MG63 (cell line): Measurements from ENCODE around the gene BLVRA. TPM values are rescaled to one million over a fixed set of nuclear protein-coding genes. Genes with fewer than 3 reads are reported as not detected.
"Not testable (repeated sequence)": the region's sequence is repeated elsewhere in the genome, so short reads cannot be mapped to it uniquely, and the experiment has no call there.

Source experiments
- DNase-seq: peaks from one replicate; pipeline ENCODE4 v3.0.0-alpha.2; 2020
- H3K27me3 ChIP-seq: fragments of 250-450 bp; sonication (Bioruptor Pico); 2 replicates; pipeline ENCODE4 v1.5.1; 2020; ENCODE audit warnings: mild to moderate bottlenecking, moderate library complexity
- H3K36me3 ChIP-seq: fragments of 250-450 bp; sonication (Bioruptor Pico); 2 replicates; pipeline ENCODE4 v1.5.1; 2020; ENCODE audit warnings: mild to moderate bottlenecking, moderate library complexity
- H3K4me3 ChIP-seq: fragments of 250-450 bp; sonication (Bioruptor Pico); 2 replicates; pipeline ENCODE4 v1.5.1; 2020; ENCODE audit warnings: mild to moderate bottlenecking, moderate library complexity
- H3K9me3 ChIP-seq: fragments of 250-450 bp; sonication (Bioruptor Pico); 2 replicates; pipeline ENCODE4 v1.5.1; 2020; ENCODE audit warnings: mild to moderate bottlenecking, moderate library complexity
- total RNA-seq: library from RNA; depleted of rRNA; stranded (reverse); fragments of >200 nt; shearing (Covaris generic); gene quantifications from 2 replicates; pipeline ENCODE4 v1.2.3, GENCODE V29; 2014; ENCODE audit warnings: low replicate concordance

BLVRA gene
- total RNA-seq, 1 experiment from 2014 or later = 42.1 TPM

DNA sequence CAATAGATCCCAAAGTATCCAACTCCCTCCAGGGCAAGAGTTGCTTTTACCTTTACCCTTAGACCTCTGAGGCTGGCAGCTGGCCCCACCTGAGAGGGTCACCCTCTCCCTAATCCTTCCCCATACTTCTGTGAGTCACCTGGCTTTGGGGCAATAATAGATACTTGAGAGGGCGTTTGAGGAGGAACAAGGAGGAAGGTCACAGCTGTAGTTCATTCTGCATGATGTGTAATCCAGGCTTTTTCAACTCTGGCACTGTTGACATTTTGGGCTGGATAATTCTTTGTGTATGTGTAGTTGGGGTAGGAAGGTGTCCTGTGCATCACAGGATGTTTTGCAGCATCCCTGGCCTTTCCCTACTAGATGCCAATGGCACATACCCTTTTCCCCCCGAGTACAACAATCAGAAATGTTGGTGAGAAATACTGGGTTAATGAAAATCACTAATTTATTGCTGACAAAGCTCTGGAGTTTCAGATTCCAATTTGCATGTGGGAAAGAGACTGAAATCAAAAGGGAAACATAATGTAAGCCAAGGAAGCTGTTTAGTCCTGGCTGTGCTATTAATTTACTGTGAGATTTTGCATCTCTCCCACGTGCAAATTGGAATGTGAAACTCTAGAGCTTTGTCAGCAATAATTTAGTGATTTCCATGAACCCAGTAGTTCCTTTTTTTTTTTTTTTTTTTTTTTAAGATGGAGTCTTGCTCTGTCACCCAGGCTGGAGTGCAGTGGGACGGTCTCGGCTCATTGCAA is 3.6 kb downstream of the BLVRA start:
- H3K36me3 ChIP-seq = no peaks in the 10 kb centered on the region; the same call in 1 of the 2 replicates
- no peak overlapping the region for H3K4me3 ChIP-seq
- no peak for DNase-seq
- no peaks in the 10 kb centered on the region for H3K27me3 ChIP-seq
- no peaks in the 10 kb centered on the region for H3K9me3 ChIP-seq

- no peaks in the 10 kb centered on the region for H3K27me3 ChIP-seq
Observed at GRCh38 chr7:43763183-43763582, 4.7 kb downstream of the BLVRA start.

GRCh38 chr7:43764039-43764761 is 5.7 kb downstream of the BLVRA start:
- H3K36me3 ChIP-seq = no peaks in the 10 kb centered on the region; the same call in 1 of the 2 replicates
- no peak overlapping the region for H3K4me3 ChIP-seq
- no peaks in the 10 kb centered on the region for H3K27me3 ChIP-seq
- DNase-seq = no peak
- no peaks in the 10 kb centered on the region for H3K9me3 ChIP-seq

More at GRCh38 chr7:43763183-43763582, 4.7 kb downstream of the BLVRA start:
- DNase-seq = no peak
- no peak overlapping the region for H3K4me3 ChIP-seq
- H3K9me3 ChIP-seq = no peaks in the 10 kb centered on the region
- H3K36me3 ChIP-seq = no peaks in the 10 kb centered on the region; the same call in 1 of the 2 replicates

GRCh38 chr7:43764807-43765491 is 6.5 kb downstream of the BLVRA start:
- Histone ChIP-seq H3K27me3 (no peaks in the 10 kb centered on the region), H3K4me3 (no peak overlapping the region), H3K36me3 (no peaks in the 10 kb centered on the region; the same call in 1 of the 2 replicates), H3K9me3 (no peaks in the 10 kb centered on the region)
- DNase-seq = no peak

DNA sequence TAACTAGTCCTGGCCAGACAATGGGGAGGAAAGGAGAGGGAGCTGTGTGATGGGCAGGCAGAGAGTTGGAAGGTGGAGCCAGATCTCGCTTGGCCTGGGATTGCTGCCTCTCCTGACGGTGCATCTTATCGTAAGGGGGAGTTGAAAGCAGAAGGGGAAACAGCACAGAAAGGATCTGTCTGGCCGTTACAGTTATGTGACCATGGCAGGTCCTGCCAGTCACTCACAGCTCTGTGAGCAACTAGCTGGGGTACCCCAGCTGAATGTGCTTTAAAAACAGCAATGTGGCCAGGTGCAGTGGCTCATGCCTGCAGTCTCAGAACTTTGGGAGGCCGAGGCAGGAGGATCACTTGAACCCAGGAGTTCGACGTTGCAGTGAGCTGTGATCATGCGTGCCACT is 8.1 kb downstream of the BLVRA start:
- Histone ChIP-seq H3K9me3 (no peaks in the 10 kb centered on the region), H3K4me3 (no peak overlapping the region)
- no peak for DNase-seq

GRCh38 chr7:43767311-43767710 is 8.8 kb downstream of the BLVRA start:
- no peak for DNase-seq
- H3K9me3 ChIP-seq = no peaks in the 10 kb centered on the region

More for the DNA sequence above, 8.1 kb downstream of the BLVRA start:
- no peaks in the 10 kb centered on the region for H3K27me3 ChIP-seq
- H3K36me3 ChIP-seq = no peaks in the 10 kb centered on the region; the same call in 1 of the 2 replicates

DNA sequence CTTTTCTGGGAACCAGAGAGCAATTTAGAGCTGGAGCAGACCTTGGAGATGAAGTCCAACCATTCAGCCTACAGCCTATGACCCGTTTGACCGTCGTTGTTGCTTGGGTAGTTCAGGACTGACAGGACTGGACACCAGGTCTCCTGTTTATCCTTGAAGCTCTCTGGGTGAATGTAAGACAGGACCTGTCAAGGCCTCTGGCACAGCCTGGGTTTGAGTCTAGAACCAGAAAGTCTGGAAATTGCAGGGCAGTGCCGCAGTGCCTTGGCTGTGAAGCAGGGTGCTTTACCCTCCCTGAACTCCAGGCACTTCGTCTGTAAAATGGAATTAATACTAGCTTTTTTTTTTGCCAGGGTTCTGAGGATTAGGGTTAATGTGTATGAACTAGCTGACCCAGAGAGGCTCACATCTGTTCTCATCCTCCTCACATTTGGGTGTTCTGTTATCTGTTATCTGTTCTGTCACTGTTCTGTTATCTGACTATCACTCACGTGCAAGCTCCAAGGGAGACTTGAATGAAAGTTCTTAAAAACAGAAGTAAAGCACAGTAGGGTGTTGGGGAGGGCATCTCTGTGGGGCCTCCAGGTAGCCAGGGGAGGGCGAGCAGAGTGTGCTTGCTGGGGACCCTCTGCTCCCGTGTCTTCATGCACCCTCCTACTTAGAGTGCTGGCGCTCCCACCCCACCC is 9.9 kb downstream of the BLVRA start:
- Histone ChIP-seq H3K27me3 (no peaks in the 10 kb centered on the region), H3K9me3 (no peaks in the 10 kb centered on the region), H3K36me3 (peaks cover 7% of the 10 kb centered on the region), H3K4me3 (no peak overlapping the region)
- DNase-seq = no peak

More at GRCh38 chr7:43767311-43767710, 8.8 kb downstream of the BLVRA start:
- no peak overlapping the region for H3K4me3 ChIP-seq
- peaks cover 4% of the 10 kb centered on the region for H3K36me3 ChIP-seq
- H3K27me3 ChIP-seq = no peaks in the 10 kb centered on the region

DNA sequence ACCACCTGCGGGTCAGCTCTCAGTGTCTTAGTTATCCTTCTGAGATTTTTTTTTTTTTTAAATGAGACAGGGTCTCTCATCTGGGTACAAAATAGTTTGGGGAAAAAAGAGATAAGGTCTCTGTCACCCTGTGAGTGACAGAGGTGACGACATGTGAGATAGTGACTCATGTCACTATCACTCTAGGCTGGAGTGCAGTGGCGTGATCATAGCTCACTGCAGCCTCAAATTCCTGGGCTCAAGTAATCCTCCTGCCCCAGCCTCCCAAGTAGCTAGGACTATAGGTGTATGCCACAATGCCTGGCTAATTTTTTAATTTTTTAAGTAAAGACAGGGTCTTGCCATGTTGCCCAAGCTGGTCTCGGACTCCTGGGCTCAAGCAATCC is 10.4 kb downstream of the BLVRA start:
- Histone ChIP-seq H3K4me3 (no peak overlapping the region), H3K9me3 (no peaks in the 10 kb centered on the region), H3K36me3 (peaks cover 7% of the 10 kb centered on the region), H3K27me3 (no peaks in the 10 kb centered on the region)
- no peak for DNase-seq

DNA sequence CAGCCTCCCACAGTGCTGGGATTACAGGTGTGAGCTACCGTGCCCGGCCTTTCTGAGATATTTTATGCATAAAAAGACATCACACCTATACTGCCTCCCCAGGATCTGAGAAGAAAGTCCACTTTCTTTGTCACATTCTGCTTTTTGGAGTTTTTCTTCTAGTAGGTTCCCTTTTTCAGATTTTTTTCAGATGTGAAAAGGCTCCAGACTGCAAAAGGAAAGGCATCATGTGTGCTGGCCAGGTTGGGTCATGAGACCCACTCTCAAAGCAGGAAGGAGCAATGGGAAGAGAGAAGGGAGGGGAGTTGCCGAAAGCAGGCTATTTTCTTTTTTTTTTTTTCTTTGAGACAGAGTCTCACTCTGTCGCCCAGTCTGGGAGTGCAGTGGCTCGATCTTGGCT is 10.8 kb downstream of the BLVRA start:
- Histone ChIP-seq H3K27me3 (no peaks in the 10 kb centered on the region), H3K36me3 (peaks cover 7% of the 10 kb centered on the region), H3K4me3 (no peak overlapping the region), H3K9me3 (no peaks in the 10 kb centered on the region)
- no peak for DNase-seq

- no peak for DNase-seq
- no peak overlapping the region for H3K4me3 ChIP-seq
- 0 out of 2 replicates have a peak, but pooled peaks cover 2% of the 10 kb centered on the region for H3K9me3 ChIP-seq
- peaks cover 7% of the 10 kb centered on the region for H3K36me3 ChIP-seq
- no peaks in the 10 kb centered on the region for H3K27me3 ChIP-seq
Observed at GRCh38 chr7:43769791-43770465, 11.4 kb downstream of the BLVRA start.

DNA sequence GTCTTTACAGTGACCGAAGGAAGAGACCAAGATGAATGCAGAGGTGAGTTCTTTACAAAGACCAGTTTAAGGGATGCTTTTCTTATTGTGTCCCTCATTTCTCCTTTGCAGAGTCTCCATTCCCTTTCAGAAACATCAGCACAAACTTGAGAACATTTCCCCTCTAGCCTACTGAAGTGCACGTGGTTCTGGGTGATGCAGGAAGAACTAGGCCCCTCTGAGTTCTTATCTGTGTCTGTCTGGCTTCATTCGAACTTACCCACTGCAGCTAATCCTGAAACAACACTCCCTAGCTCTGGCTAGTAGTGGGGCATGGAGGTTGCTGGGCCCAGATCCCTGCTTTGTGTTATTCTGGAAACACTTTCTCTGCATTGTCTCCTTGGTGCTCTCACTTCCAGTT is 12.6 kb downstream of the BLVRA start:
- Histone ChIP-seq H3K27me3 (no peaks in the 10 kb centered on the region), H3K36me3 (peaks cover 7% of the 10 kb centered on the region), H3K9me3 (0 out of 2 replicates have a peak, but pooled peaks cover 2% of the 10 kb centered on the region), H3K4me3 (no peak overlapping the region)
- no peak for DNase-seq

- H3K9me3 ChIP-seq = 0 out of 2 replicates have a peak, but pooled peaks cover 2% of the 10 kb centered on the region
- no peak overlapping the region for H3K4me3 ChIP-seq
- no peak for DNase-seq
- H3K27me3 ChIP-seq = no peaks in the 10 kb centered on the region
- H3K36me3 ChIP-seq = peaks cover 7% of the 10 kb centered on the region
Observed at GRCh38 chr7:43771573-43771972, 13.1 kb downstream of the BLVRA start.

- not testable (repeated sequence) for DNase-seq, H3K36me3 ChIP-seq, H3K4me3 ChIP-seq, H3K9me3 ChIP-seq, H3K27me3 ChIP-seq
Observed at GRCh38 chr7:43773268-43773667, 14.8 kb downstream of the BLVRA start.

GRCh38 chr7:43775255-43775654 is 16.8 kb downstream of the BLVRA start:
- not testable (repeated sequence) for DNase-seq, H3K27me3 ChIP-seq, H3K36me3 ChIP-seq, H3K4me3 ChIP-seq, H3K9me3 ChIP-seq

- H3K27me3 ChIP-seq, H3K36me3 ChIP-seq, DNase-seq, H3K9me3 ChIP-seq, H3K4me3 ChIP-seq: not testable (repeated sequence)
Observed at GRCh38 chr7:43778293-43779044, 20.0 kb downstream of the BLVRA start.
